Activated naive CD4-positive, alpha-beta T cell treated with anti-CD3 and anti-CD28 coated beads, Interleukin-2, amount 50 U/mL, for 72 hours (primary cell): ENCODE results near the gene DEFB121. TPM values are rescaled to one million over a fixed set of nuclear protein-coding genes. Genes with fewer than 3 reads are reported as not detected.
A peak's percentile ranks its signal among the peaks of the same experiment; 100 is the strongest.
"Not testable (repeated sequence)": the region's sequence is repeated elsewhere in the genome, so short reads cannot be mapped to it uniquely, and the experiment has no call there.

Experiments
- ATAC-seq, 2 donors: fragments of 150-1000 bp; cut with Tn5 transposase; 2 replicates each; pipeline ENCODE4 v1.10.0; 2021; ENCODE audit warnings: mild to moderate bottlenecking in 2 of 2, moderate library complexity in 2 of 2
- DNase-seq, 2 donors: peaks; one replicate each; pipeline ENCODE4 v3.0.0; 2021 to 2022; ENCODE audit warnings: low spot score in 2 of 2
- H3K27ac Mint-ChIP-seq, 2 donors: one replicate each; pipeline ENCODE4 v1.8.0; 2022; ENCODE audit warnings: mild to moderate bottlenecking in 2 of 2, mixed read lengths in 2 of 2
- H3K36me3 Mint-ChIP-seq, 2 donors: one replicate each; pipeline ENCODE4 v1.8.0; 2022; ENCODE audit warnings: mixed read lengths in 2 of 2
- H3K9me3 Mint-ChIP-seq, 2 donors: one replicate each; pipeline ENCODE4 v1.8.0; 2022; ENCODE audit warnings: mixed read lengths in 2 of 2
- total RNA-seq, 2 donors: library from RNA; stranded (reverse); gene quantifications; one replicate each; pipeline ENCODE4 v1.2.3, GENCODE V29; 2022

The DEFB121 gene, protein sequence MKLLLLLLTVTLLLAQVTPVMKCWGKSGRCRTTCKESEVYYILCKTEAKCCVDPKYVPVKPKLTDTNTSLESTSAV
- not detected for total RNA-seq

GRCh38 chr20:31406115-31406514 is at the start of gene DEFB121:
Gene DEFB121, minus strand, starts transcription at chr20:31406215. Its CDS starts 63 bp downstream, at chr20:31406152.
- no peaks in the 10 kb centered on the region for H3K9me3 Mint-ChIP-seq
- H3K36me3 Mint-ChIP-seq: no peaks in the 10 kb centered on the region
- no peak for ATAC-seq
- H3K27ac Mint-ChIP-seq: no peak within 1 kb of the TSS
- no peak for DNase-seq

- ATAC-seq: no peak
- Mint-ChIP-seq H3K9me3 (no peaks in the 10 kb centered on the region), H3K27ac (no peak overlapping the region), H3K36me3 (no peaks in the 10 kb centered on the region)
- no peak for DNase-seq
Observed at GRCh38 chr20:31454361-31454760, 48.3 kb upstream of the DEFB121 start.

- ATAC-seq (no peak), DNase-seq (no peak)
- H3K9me3 Mint-ChIP-seq: no peaks in the 10 kb centered on the region
- H3K27ac Mint-ChIP-seq: no peak overlapping the region
- no peaks in the 10 kb centered on the region for H3K36me3 Mint-ChIP-seq
Observed at GRCh38 chr20:31452575-31452974, 46.6 kb upstream of the DEFB121 start.

- no peaks in the 10 kb centered on the region for H3K36me3 Mint-ChIP-seq
- ATAC-seq: no peak
- no peak overlapping the region for H3K27ac Mint-ChIP-seq
- DNase-seq: no peak
- no peaks in the 10 kb centered on the region for H3K9me3 Mint-ChIP-seq
Observed at GRCh38 chr20:31449511-31450414, 43.7 kb upstream of the DEFB121 start.

- Mint-ChIP-seq H3K27ac (no peak overlapping the region), H3K36me3 (no peaks in the 10 kb centered on the region), H3K9me3 (no peaks in the 10 kb centered on the region)
- ATAC-seq: no peak
- DNase-seq: no peak
Observed at GRCh38 chr20:31446084-31446819, 40.2 kb upstream of the DEFB121 start.

DNA sequence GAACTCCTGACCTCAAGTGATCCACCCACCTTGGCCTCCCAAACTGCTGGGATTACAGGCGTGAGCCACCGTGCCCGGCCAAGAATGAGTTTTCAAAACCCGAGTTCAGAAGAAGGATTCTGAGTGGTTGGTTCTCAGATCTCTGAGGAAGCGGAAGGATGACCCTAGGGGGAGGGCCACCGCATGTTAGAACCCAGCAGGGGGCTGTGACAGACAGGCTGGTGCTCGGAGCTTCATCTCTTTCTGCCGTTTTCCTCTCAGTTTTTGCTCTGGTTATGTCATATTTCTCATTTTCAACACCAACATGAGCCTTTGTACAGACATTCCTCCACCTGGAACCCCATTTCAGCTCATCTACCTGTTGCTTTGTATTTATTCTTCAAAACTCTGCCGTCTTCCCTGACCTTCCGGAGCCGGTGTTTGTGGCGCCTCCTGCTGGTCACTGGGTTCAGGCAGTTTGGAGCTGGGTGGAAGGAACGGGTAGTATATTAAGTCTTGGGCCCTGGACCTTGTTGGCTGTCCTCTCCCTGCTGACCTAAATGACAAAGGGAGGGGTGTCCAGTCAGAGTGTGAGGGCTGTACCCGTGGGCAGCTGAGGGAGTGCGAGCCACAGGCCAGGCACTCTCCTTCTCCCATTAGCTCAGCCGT is 34.1 kb upstream of the DEFB121 start, which contains the start of gene DEFB123:
DEFB123 (plus strand) TSS at position 621 of the 648 bp plus-strand sequence. CDS start 67 bp downstream, outside the sequence.
- ATAC-seq: no peak
- Mint-ChIP-seq H3K27ac (no peak within 1 kb of the TSS), H3K9me3 (no peaks in the 10 kb centered on the region), H3K36me3 (no peaks in the 10 kb centered on the region)
- peak in 1 of 2 donors; percentile 12 for DNase-seq

DNA sequence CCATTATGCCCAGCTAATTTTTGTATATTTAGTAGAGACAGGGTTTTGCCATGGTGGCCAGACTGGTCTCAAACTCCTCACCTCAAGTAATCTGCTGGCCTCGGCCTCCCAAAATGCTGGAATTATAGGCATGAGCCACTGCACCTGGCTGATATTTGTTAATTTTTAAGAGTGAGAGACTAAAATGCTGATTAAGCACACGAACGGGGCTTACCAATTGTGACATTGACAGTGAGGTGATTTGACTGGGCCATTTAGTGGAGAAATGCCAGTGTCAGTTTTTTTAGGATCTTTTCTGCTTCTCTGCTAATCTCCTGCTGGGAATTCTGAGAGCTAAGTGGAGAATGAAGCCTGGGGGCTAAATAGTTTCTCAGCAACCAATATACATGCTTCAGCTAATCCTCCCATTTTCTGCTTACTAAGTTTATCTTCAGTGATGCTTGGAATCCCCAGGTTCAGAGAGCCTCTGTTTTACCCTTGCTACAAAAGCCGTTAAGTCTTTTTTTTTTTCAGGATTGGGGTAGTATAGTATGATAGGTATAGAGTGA is 24.6 kb upstream of the DEFB121 start:
- ATAC-seq: no peak
- no peaks in the 10 kb centered on the region for H3K9me3 Mint-ChIP-seq
- H3K36me3 Mint-ChIP-seq: no peaks in the 10 kb centered on the region
- no peak for DNase-seq
- no peak overlapping the region for H3K27ac Mint-ChIP-seq

- not testable (repeated sequence) for H3K36me3 Mint-ChIP-seq, DNase-seq, H3K27ac Mint-ChIP-seq, ATAC-seq, H3K9me3 Mint-ChIP-seq
Observed at GRCh38 chr20:31427576-31427975, 21.6 kb upstream of the DEFB121 start.

DNA sequence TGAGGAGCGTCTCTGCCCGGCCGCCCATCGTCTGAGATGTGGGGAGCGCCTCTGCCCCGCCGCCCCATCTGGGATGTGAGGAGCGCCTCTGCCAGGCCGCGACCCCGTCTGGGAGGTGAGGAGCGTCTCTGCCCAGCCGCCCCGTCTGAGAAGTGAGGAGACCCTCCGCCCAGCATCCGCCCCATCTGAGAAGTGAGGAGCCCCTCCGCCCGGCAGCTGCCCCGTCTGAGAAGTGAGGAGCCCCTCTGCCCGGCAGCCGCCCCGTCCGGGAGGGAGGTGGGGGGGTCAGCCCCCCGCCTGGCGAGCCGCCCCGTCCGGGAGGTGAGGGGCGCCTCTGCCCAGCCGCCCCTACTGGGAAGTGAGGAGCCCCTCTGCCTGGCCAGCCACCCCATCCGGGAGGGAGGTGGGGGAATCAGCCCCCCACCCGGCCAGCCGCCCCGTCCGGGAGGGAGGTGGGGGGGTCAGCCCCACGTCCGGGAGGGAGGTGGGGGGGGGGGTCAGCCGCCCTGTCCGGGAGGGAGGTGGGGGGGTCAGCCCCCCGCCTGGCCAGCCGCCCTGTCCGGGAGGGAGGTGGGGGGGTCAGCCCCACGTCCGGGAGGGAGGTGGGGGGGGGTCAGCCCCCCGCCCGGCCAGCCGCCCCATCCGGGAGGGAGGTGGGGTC is 21.0 kb upstream of the DEFB121 start:
- not testable (repeated sequence) for DNase-seq, H3K36me3 Mint-ChIP-seq, H3K9me3 Mint-ChIP-seq, ATAC-seq, H3K27ac Mint-ChIP-seq

GRCh38 chr20:31425797-31426196 is 19.8 kb upstream of the DEFB121 start:
- Mint-ChIP-seq H3K36me3 (no peaks in the 10 kb centered on the region), H3K27ac (no peak overlapping the region), H3K9me3 (no peaks in the 10 kb centered on the region)
- ATAC-seq (no peak), DNase-seq (no peak)

GRCh38 chr20:31418307-31418706 is 12.3 kb upstream of the DEFB121 start:
- H3K9me3 Mint-ChIP-seq: no peaks in the 10 kb centered on the region
- ATAC-seq: no peak
- no peaks in the 10 kb centered on the region for H3K36me3 Mint-ChIP-seq
- DNase-seq: no peak
- no peak overlapping the region for H3K27ac Mint-ChIP-seq

DNA sequence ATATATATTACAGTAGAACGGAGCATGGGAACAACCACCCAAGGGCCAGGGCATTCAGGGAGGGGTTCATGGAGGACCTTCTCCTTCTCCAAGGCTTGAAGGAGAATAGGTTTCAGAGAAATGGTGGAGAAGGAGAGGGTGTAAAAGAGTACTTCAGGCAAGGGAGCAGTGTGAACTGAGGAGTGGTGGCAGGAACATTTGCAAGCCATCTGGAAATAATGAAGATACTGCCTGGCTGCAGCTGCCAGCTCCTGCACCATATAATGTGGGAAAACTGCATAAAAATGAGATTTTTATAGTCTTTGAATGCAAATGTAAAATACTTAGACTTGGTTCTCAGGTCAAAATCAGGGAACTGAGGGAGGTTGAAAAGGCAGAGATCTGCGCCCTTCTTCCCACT is 9.6 kb upstream of the DEFB121 start:
- Mint-ChIP-seq H3K27ac (no peak overlapping the region), H3K36me3 (no peaks in the 10 kb centered on the region), H3K9me3 (no peaks in the 10 kb centered on the region)
- DNase-seq (no peak), ATAC-seq (no peak)

DNA sequence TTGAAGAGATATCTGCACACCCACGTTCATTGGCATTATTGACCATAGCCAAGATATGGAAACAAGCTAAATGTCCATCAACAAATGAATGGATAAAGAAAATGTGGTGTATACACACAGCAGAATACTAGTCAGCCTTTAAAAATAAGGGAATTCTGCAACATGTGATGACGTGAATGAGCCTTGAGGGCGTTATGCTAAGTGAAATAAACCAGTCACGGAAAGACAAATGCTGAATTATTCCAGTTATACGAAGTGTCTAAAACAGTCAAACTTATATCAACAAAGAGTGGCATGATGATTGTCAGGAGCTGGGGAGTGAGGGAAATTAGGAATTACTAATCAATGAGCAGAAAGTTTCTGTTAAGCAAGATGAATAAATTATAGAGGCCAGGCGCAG is 8.4 kb upstream of the DEFB121 start:
- H3K27ac Mint-ChIP-seq: no peak overlapping the region
- no peaks in the 10 kb centered on the region for H3K36me3 Mint-ChIP-seq
- no peak for ATAC-seq
- DNase-seq: no peak
- H3K9me3 Mint-ChIP-seq: no peaks in the 10 kb centered on the region

DNA sequence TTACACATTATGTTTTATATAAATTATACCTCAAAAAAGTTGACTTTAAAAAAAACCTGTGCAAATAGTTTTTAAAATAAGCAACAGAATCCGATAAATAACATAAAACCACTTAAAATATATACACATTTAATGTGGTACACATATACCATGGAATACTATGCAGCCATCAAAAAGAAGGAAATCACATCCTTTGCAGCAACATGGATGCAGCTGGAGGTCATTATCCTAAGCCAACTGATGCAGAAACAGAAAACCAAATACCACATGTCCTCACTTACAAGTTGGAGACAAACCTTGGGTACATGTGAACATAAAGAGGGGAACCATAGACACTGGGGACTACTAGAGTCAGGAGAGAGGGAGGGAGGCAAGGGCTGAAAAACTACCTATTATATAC is 4.0 kb upstream of the DEFB121 start:
- no peaks in the 10 kb centered on the region for H3K36me3 Mint-ChIP-seq
- no peak for DNase-seq

GRCh38 chr20:31403886-31404285 is 2.1 kb downstream of the DEFB121 start:
- no peak for DNase-seq
- Mint-ChIP-seq H3K36me3 (no peaks in the 10 kb centered on the region), H3K27ac (no peak overlapping the region), H3K9me3 (no peaks in the 10 kb centered on the region)
- no peak for ATAC-seq

More for the DNA sequence above, 4.0 kb upstream of the DEFB121 start:
- Mint-ChIP-seq H3K27ac (no peak overlapping the region), H3K9me3 (no peaks in the 10 kb centered on the region)
- no peak for ATAC-seq

DNA sequence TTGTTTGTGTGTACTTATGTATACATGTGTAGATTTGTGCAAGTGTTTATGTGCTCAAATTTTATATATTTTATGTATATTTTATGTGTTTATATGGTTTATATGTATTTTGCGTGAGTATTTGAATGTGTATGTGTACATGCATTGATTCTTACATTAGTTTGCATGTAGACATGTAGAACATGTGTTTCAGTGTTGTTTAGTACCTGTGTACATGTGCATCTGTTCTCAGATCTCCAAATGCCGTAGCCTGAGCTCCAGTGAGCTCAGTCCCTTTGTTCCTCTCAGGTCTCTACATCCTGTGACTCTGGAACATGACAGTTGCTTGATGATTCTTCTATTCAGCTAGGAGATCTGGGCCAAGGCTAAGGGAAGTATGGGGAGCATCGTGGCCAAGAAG is 11.1 kb downstream of the DEFB121 start:
- H3K9me3 Mint-ChIP-seq: no peaks in the 10 kb centered on the region
- ATAC-seq: no peak

More for the DNA sequence above, 11.1 kb downstream of the DEFB121 start:
- Mint-ChIP-seq H3K27ac (no peak overlapping the region), H3K36me3 (no peaks in the 10 kb centered on the region)
- DNase-seq: no peak
